ENCODE results near the gene TNK1. TPM values are rescaled to one million over a fixed set of nuclear protein-coding genes. Genes with fewer than 3 reads are reported as not detected.

TNK1 gene
- total RNA-seq, 1 donor from 2014 or later: 1.8 TPM

GRCh38 chr17:7437369-7437863 lies 56.5 kb downstream of the TNK1 start:
- no peaks in the 10 kb centered on the region for H3K36me3 ChIP-seq
- Mint-ChIP-seq H3K4me3 (peak overlapping the region; percentile 89), H3K27ac (peak overlapping the region; percentile 42), H3K9me3 (no peaks in the 10 kb centered on the region), H3K36me3 (no peaks in the 10 kb centered on the region), H3K27me3 (ENCODE audit: insufficient read depth, low read depth) (peaks cover 38% of the 10 kb centered on the region), H3K4me1 (peaks cover 43% of the 10 kb centered on the region)
- TF ChIP-seq EZH2 (IDR thresholded peaks at IDR 0.05) (no peak), CTCF (IDR thresholded peaks at IDR 0.05) (no peak), EZH2phosphoT487 (IDR thresholded peaks at IDR 0.05) (no peak)
- peaks cover 43% of the 10 kb centered on the region for H3F3A ChIP-seq (ENCODE audit: low read depth)
- H3K4me1 ChIP-seq: peaks cover 20% of the 10 kb centered on the region
- no peak overlapping the region for H3K9ac ChIP-seq
- peaks cover 58% of the 10 kb centered on the region for H3K27me3 ChIP-seq
- no peaks in the 10 kb centered on the region for H4K20me1 ChIP-seq (ENCODE audit: low read depth)
- H3K9me3 ChIP-seq (ENCODE audit: low read depth): no peaks in the 10 kb centered on the region
- H3K4me2 ChIP-seq: peak overlapping the region; percentile 93
- DNase-seq (ENCODE audit: low spot score): no peak
- peak overlapping the region; percentile 72 for H2AFZ ChIP-seq (replicated peaks)
- H3K27ac ChIP-seq: no peak overlapping the region
- no peaks in the 10 kb centered on the region for H3K79me2 ChIP-seq (ENCODE audit: low read depth)
- H3K4me3 ChIP-seq: peak overlapping the region; percentile 74

- Histone ChIP-seq H3K4me3 (peak overlapping the region; percentile 74), H3F3A (ENCODE audit: low read depth) (peaks cover 43% of the 10 kb centered on the region), H4K20me1 (ENCODE audit: low read depth) (no peaks in the 10 kb centered on the region), H3K9ac (no peak overlapping the region), H3K27me3 (peaks cover 61% of the 10 kb centered on the region), H3K79me2 (ENCODE audit: low read depth) (no peaks in the 10 kb centered on the region), H3K4me1 (peaks cover 20% of the 10 kb centered on the region), H3K36me3 (no peaks in the 10 kb centered on the region), H3K9me3 (ENCODE audit: low read depth) (no peaks in the 10 kb centered on the region), H3K27ac (no peak overlapping the region), H3K4me2 (peak overlapping the region; percentile 93), H2AFZ (replicated peaks) (peak overlapping the region; percentile 84)
- Mint-ChIP-seq H3K4me1 (peaks cover 44% of the 10 kb centered on the region), H3K27ac (peak overlapping the region; percentile 42), H3K27me3 (ENCODE audit: insufficient read depth, low read depth) (peaks cover 38% of the 10 kb centered on the region), H3K36me3 (no peaks in the 10 kb centered on the region), H3K9me3 (no peaks in the 10 kb centered on the region), H3K4me3 (peak overlapping the region; percentile 89)
- peak; percentile 88 for DNase-seq (ENCODE audit: low spot score)
- TF ChIP-seq EZH2phosphoT487 (IDR thresholded peaks at IDR 0.05) (peak; percentile 84), CTCF (IDR thresholded peaks at IDR 0.05) (no peak), EZH2 (IDR thresholded peaks at IDR 0.05) (peak; percentile 90)
Observed at GRCh38 chr17:7437950-7438614, 57.2 kb downstream of the TNK1 start.

- peaks cover 38% of the 10 kb centered on the region for H3K27me3 Mint-ChIP-seq (ENCODE audit: insufficient read depth, low read depth)
- H3K4me2 ChIP-seq: peak overlapping the region; percentile 93
Observed at GRCh38 chr17:7438656-7439460, 58.0 kb downstream of the TNK1 start.

More at GRCh38 chr17:7438656-7439460, 58.0 kb downstream of the TNK1 start:
- Histone ChIP-seq H3K9ac (no peak overlapping the region), H3K27me3 (peaks cover 62% of the 10 kb centered on the region), H3K79me2 (ENCODE audit: low read depth) (no peaks in the 10 kb centered on the region), H3K4me3 (peak overlapping the region; percentile 74), H4K20me1 (ENCODE audit: low read depth) (no peaks in the 10 kb centered on the region), H3K27ac (no peak overlapping the region), H3K9me3 (ENCODE audit: low read depth) (no peaks in the 10 kb centered on the region), H3K36me3 (no peaks in the 10 kb centered on the region), H2AFZ (replicated peaks) (no peak overlapping the region), H3F3A (ENCODE audit: low read depth) (peaks cover 43% of the 10 kb centered on the region), H3K4me1 (peaks cover 20% of the 10 kb centered on the region)
- Mint-ChIP-seq H3K27ac (peak overlapping the region; percentile 60), H3K36me3 (no peaks in the 10 kb centered on the region), H3K9me3 (no peaks in the 10 kb centered on the region), H3K4me1 (peaks cover 46% of the 10 kb centered on the region), H3K4me3 (peak overlapping the region; percentile 89)
- TF ChIP-seq EZH2 (IDR thresholded peaks at IDR 0.05) (peak; percentile 80), CTCF (IDR thresholded peaks at IDR 0.05) (no peak), EZH2phosphoT487 (IDR thresholded peaks at IDR 0.05) (peak; percentile 79)
- DNase-seq (ENCODE audit: low spot score): no peak

Other genes with a start within 250 kb of the TNK1 start
- gene ASGR1, start 201.7 kb upstream of the TNK1 start, total RNA-seq (ENCODE audit: low replicate concordance): 3.1 and 4.4 TPM in 2 replicates
- 23.5 and 50.5 TPM in 2 replicates for gene DLG4, start 161.3 kb upstream of the TNK1 start, total RNA-seq (ENCODE audit: low replicate concordance)
- gene ACADVL, start 161.2 kb upstream of the TNK1 start, total RNA-seq (ENCODE audit: low replicate concordance): 86.7 and 194 TPM in 2 replicates
- 43.9 and 113 TPM in 2 replicates for gene DVL2, start 146.6 kb upstream of the TNK1 start, total RNA-seq (ENCODE audit: low replicate concordance)
- 31.6 and 59.1 TPM in 2 replicates for gene PHF23, start 141.6 kb upstream of the TNK1 start, total RNA-seq (ENCODE audit: low replicate concordance)
- gene GABARAP, start 138.6 kb upstream of the TNK1 start, total RNA-seq (ENCODE audit: low replicate concordance): 225 and 276 TPM in 2 replicates
- 46.5 and 55.3 TPM in 2 replicates for gene CTDNEP1, start 129.4 kb upstream of the TNK1 start, total RNA-seq (ENCODE audit: low replicate concordance)
- 17.5 and 42.2 TPM in 2 replicates for gene ELP5, start 128.9 kb upstream of the TNK1 start, total RNA-seq (ENCODE audit: low replicate concordance)
- gene CLDN7, start 118.6 kb upstream of the TNK1 start, total RNA-seq (ENCODE audit: low replicate concordance): 0.32 and 1.3 TPM in 2 replicates
- gene SLC2A4, start 99.4 kb upstream of the TNK1 start, total RNA-seq (ENCODE audit: low replicate concordance): 1.7 and 7.3 TPM in 2 replicates
- gene YBX2, start 86.5 kb upstream of the TNK1 start, total RNA-seq (ENCODE audit: low replicate concordance): 2.7 and 9.1 TPM in 2 replicates
- gene EIF5A, start 73.5 kb upstream of the TNK1 start, total RNA-seq (ENCODE audit: low replicate concordance): 251 and 370 TPM in 2 replicates
- 20.5 and 41.8 TPM in 2 replicates for gene GPS2, start 65.7 kb upstream of the TNK1 start, total RNA-seq (ENCODE audit: low replicate concordance)
- gene NEURL4, start 51.8 kb upstream of the TNK1 start, total RNA-seq (ENCODE audit: low replicate concordance): 5.1 and 26.3 TPM in 2 replicates
- 0.65 and 2.7 TPM in 2 replicates for gene ACAP1, start 44.6 kb upstream of the TNK1 start, total RNA-seq (ENCODE audit: low replicate concordance)
- gene KCTD11, start 28.9 kb upstream of the TNK1 start, total RNA-seq (ENCODE audit: low replicate concordance): 2.7 and 8.2 TPM in 2 replicates
- not detected in 2 replicates for gene TMEM95, start 25.9 kb upstream of the TNK1 start, total RNA-seq (ENCODE audit: low replicate concordance)
- gene PLSCR3, start 13.4 kb downstream of the TNK1 start, total RNA-seq (ENCODE audit: low replicate concordance): 6.6 and 17.5 TPM in 2 replicates
- 72.0 and 152 TPM in 2 replicates for gene TMEM256, start 23.0 kb downstream of the TNK1 start, total RNA-seq (ENCODE audit: low replicate concordance)
- gene NLGN2, start 26.8 kb downstream of the TNK1 start, total RNA-seq (ENCODE audit: low replicate concordance): 13.9 and 36.5 TPM in 2 replicates
- not detected in 2 replicates for gene SPEM1, start 39.2 kb downstream of the TNK1 start, total RNA-seq (ENCODE audit: low replicate concordance)
- gene SPEM2, start 44.5 kb downstream of the TNK1 start, total RNA-seq (ENCODE audit: low replicate concordance): not detected in 2 replicates
- gene SPEM3, start 47.8 kb downstream of the TNK1 start, total RNA-seq (ENCODE audit: low replicate concordance): not detected in 2 replicates
- 1.0 and 1.6 TPM in 2 replicates for gene TMEM102, start 54.3 kb downstream of the TNK1 start, total RNA-seq (ENCODE audit: low replicate concordance)
- 7.6 and 14.9 TPM in 2 replicates for gene FGF11, start 58.4 kb downstream of the TNK1 start, total RNA-seq (ENCODE audit: low replicate concordance)
- 7.4 and 7.5 TPM in 2 replicates for gene CHRNB1, start 64.0 kb downstream of the TNK1 start, total RNA-seq (ENCODE audit: low replicate concordance)
- gene ZBTB4, start 98.5 kb downstream of the TNK1 start, total RNA-seq (ENCODE audit: low replicate concordance): 5.4 and 15.5 TPM in 2 replicates
- gene SLC35G6, start 100.4 kb downstream of the TNK1 start, total RNA-seq (ENCODE audit: low replicate concordance): not detected in 2 replicates
- gene POLR2A, start 103.3 kb downstream of the TNK1 start, total RNA-seq (ENCODE audit: low replicate concordance): 32.7 and 51.4 TPM in 2 replicates
- 0.75 and 2.4 TPM in 2 replicates for gene TNFSF12, start 168.0 kb downstream of the TNK1 start, total RNA-seq (ENCODE audit: low replicate concordance)
- 0.37 TPM in 1 of 2 replicates, not detected in the other for gene TNFSF13, start 177.7 kb downstream of the TNK1 start, total RNA-seq (ENCODE audit: low replicate concordance)
- 87.9 and 91.6 TPM in 2 replicates for gene SENP3, start 180.8 kb downstream of the TNK1 start, total RNA-seq (ENCODE audit: low replicate concordance)
- gene CD68, start 198.5 kb downstream of the TNK1 start, total RNA-seq (ENCODE audit: low replicate concordance): 0.95 TPM in 1 of 2 replicates, not detected in the other
- gene MPDU1, start 202.8 kb downstream of the TNK1 start, total RNA-seq (ENCODE audit: low replicate concordance): 167 and 177 TPM in 2 replicates
- 0.51 and 7.6 TPM in 2 replicates for gene SOX15, start 209.0 kb downstream of the TNK1 start, total RNA-seq (ENCODE audit: low replicate concordance)
- 42.7 and 65.5 TPM in 2 replicates for gene FXR2, start 233.8 kb downstream of the TNK1 start, total RNA-seq (ENCODE audit: low replicate concordance)
- 34.6 and 56.6 TPM in 2 replicates for gene SAT2, start 246.7 kb downstream of the TNK1 start, total RNA-seq (ENCODE audit: low replicate concordance)
- gene SHBG, start 249.0 kb downstream of the TNK1 start, total RNA-seq (ENCODE audit: low replicate concordance): 0.46 TPM in 1 of 2 replicates, not detected in the other

Measured in neural progenitor cell (in vitro differentiated cells).